Cardiac fibroblast (primary cell): Measurements from ENCODE around the gene CARD16.

Source experiments
- DNase-seq, 2 donors: peaks; one replicate each; pipeline versions ENCODE4 v3.0.0 to v3.0.0-alpha.2; 2010; ENCODE audit warnings: low read depth in 2 of 2
- H3K4me3 ChIP-seq, 2 donors: replicated peaks in 1 of 2; 1 replicate in 1 of 2; 2 replicates in 1 of 2; pipeline ENCODE4 v1.5.1; 2011; ENCODE audit warnings: low read depth in 2 of 2, low read length in 2 of 2, mild to moderate bottlenecking in 2 of 2, moderate library complexity in 1 of 2
- CTCF ChIP-seq: IDR thresholded peaks from one replicate; pipeline ENCODE4 v1.5.1; 2011; ENCODE audit warnings: low read depth, mild to moderate bottlenecking, low read length, inconsistent platforms

CARD16 gene

GRCh38 chr11:105054723-105055493, 9.8 kb upstream of the CARD16 start:
- no peak for TF ChIP-seq CTCF
- DNase-seq: no peak
- no peak overlapping the region for H3K4me3 ChIP-seq

- no peak for DNase-seq
- TF ChIP-seq CTCF: no peak
- no peak overlapping the region for H3K4me3 ChIP-seq
These were observed 7.4 kb upstream of the CARD16 start for GRCh38 chr11:105052487-105052886.

GRCh38 chr11:105051559-105051958, 6.4 kb upstream of the CARD16 start:
- no peak for DNase-seq
- no peak overlapping the region for H3K4me3 ChIP-seq
- no peak for TF ChIP-seq CTCF

- no peak for DNase-seq
- H3K4me3 ChIP-seq: no peak overlapping the region
- TF ChIP-seq CTCF: no peak
These were observed 4.3 kb upstream of the CARD16 start for GRCh38 chr11:105049481-105049880.

GRCh38 chr11:105046898-105047579, 1.9 kb upstream of the CARD16 start:
- peak; percentile 95 to 99 for DNase-seq
- no peak for TF ChIP-seq CTCF
- no peak overlapping the region for H3K4me3 ChIP-seq

- TF ChIP-seq CTCF: no peak
- DNase-seq: peak in 1 of 2 donors; percentile 43
- H3K4me3 ChIP-seq: peak overlapping the region in 1 of 2 donors; percentile 9
These were observed 651 bp upstream of the CARD16 start for GRCh38 chr11:105045676-105046296.
